ENCODE results near the gene GNS. TPM values are rescaled to one million over a fixed set of nuclear protein-coding genes. Genes with fewer than 3 reads are reported as not detected.

The GNS gene
- total RNA-seq, 1 experiment from 2014 or later = 26.0 TPM

GRCh38 chr12:64714551-64714968, 44.6 kb downstream of the GNS start:
- Histone ChIP-seq H2BK120ac (ENCODE audit: low read depth, low read length, poor library complexity, severe bottlenecking) (no peak overlapping the region), H3K79me2 (ENCODE audit: insufficient read depth, low read length) (no peaks in the 10 kb centered on the region), H3K23me2 (ENCODE audit: insufficient read length, low read depth, low read length, poor library complexity, severe bottlenecking) (no peaks in the 10 kb centered on the region), H3K79me1 (ENCODE audit: insufficient read depth, low read depth, low read length, poor library complexity, severe bottlenecking) (no peaks in the 10 kb centered on the region), H3K4me1 (ENCODE audit: insufficient read depth, low read length) (no peaks in the 10 kb centered on the region), H3K27ac (ENCODE audit: insufficient read length, low read depth, low read length) (no peak overlapping the region), H3K27me3 (ENCODE audit: insufficient read depth, low read length) (no peaks in the 10 kb centered on the region), H3K4ac (ENCODE audit: low read depth, low read length) (no peak overlapping the region), H4K5ac (ENCODE audit: insufficient read length, low read depth, low read length) (no peak overlapping the region), H3K4me2 (ENCODE audit: insufficient read depth, insufficient read length, low read length) (no peak overlapping the region), H4K8ac (replicated peaks; ENCODE audit: insufficient read length, low read depth, low read length) (no peak overlapping the region), H2AFZ (ENCODE audit: low read length) (no peak overlapping the region), H2BK12ac (ENCODE audit: insufficient read length, low read depth, low read length) (no peak overlapping the region), H2BK15ac (ENCODE audit: low read depth, low read length) (no peak overlapping the region), H2BK5ac (ENCODE audit: insufficient read length, low read length) (no peak overlapping the region), H3K9ac (ENCODE audit: extremely low read depth, insufficient read length, low read length) (no peak overlapping the region), H3K14ac (ENCODE audit: insufficient read depth, low read length) (no peak overlapping the region), H3K9me3 (ENCODE audit: control insufficient read depth, low read depth, low read length) (no peaks in the 10 kb centered on the region), H4K20me1 (ENCODE audit: control insufficient read depth, insufficient read depth, insufficient read length) (no peaks in the 10 kb centered on the region), H2AK5ac (ENCODE audit: insufficient read length, low read length) (no peak overlapping the region), H2BK20ac (ENCODE audit: low read depth, low read length, poor library complexity, severe bottlenecking) (no peak overlapping the region), H3T11ph (ENCODE audit: low read length) (no peak overlapping the region), H3K23ac (ENCODE audit: insufficient read length, low read depth, low read length) (no peak overlapping the region), H3K56ac (ENCODE audit: insufficient read length, low read depth, low read length) (no peak overlapping the region), H3K18ac (ENCODE audit: insufficient read length, low read depth, low read length) (no peak overlapping the region), H4K91ac (ENCODE audit: insufficient read length, low read depth, low read length) (no peak overlapping the region)
- WGBS (ENCODE audit: extremely low coverage, insufficient read length, low lambda C conversion rate) = no CpG with 5 or more reads among the region's 5 CpGs
- Mint-ChIP-seq H3K4me3 (no peak overlapping the region), H3K4me1 (no peaks in the 10 kb centered on the region), H3K27ac (no peak overlapping the region), H3K9me3 (no peaks in the 10 kb centered on the region), H3K27me3 (ENCODE audit: low read depth) (no peaks in the 10 kb centered on the region), H3K36me3 (ENCODE audit: insufficient read depth in 1 of 3, low read depth in 3 of 3) (peaks cover 10 to 34% (median 16%) of the 10 kb centered on the region in 3 experiments)
- no peak for TF ChIP-seq CTCF (conservative IDR thresholded peaks at IDR 0.05)
- no peak for DNase-seq
